HG02798 (cell line): ENCODE results near the gene APBA2.
"Not testable (repeated sequence)": the region's sequence is repeated elsewhere in the genome, so short reads cannot be mapped to it uniquely, and the experiment has no call there.

Experiments
- ATAC-seq: cut with Tn5 transposase; IDR thresholded peaks from one replicate; pipeline ENCODE4 v1.9.1; 2021; ENCODE audit warnings: mild to moderate bottlenecking; ENCODE audit not compliant: unreplicated experiment, poor library complexity

APBA2 gene

DNA sequence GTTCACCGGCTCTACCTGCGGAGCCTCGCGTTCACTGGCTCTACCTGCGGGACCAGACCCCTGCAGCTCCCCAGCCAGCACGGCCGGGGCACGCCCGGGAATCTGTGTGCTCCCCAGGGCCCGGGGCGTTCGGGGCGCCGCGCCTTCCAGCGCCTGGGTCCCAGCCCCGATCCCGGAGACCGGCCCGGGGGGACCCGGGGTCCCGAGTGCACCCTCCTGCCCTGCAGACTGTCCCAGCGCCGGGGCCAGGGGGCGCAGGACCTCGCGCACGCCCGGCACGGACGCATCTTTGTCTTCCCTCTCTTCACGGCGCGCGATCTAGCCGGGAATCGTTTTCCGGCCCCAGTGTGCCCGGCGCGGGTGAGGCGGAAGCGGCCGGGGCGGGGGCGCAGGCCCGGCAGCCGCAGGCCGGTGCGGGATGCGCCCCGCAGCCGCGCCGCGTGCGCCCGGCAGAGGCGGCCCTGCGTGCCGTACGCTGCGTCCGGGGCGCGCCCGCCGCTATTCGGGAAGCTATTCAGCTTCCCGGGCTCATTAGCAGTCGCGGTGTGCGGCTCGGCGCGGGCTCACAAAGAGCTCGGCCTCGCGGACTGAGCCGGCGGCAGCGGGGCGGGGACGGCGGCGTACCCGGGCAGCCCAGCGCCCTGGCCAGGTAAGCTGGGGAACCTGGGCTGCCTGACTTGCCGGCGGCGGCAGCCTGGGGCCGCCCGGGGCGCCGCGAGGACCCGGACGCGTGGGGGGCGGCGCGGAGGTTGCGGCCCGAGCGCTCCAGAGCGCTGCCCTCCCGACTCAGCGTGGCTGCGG, at the start of gene APBA2:
Gene APBA2 (plus strand): TSS at position 345 of the 801 bp plus-strand sequence. CDS start 167,911 bp downstream, outside the sequence.
- ATAC-seq: no peak

DNA sequence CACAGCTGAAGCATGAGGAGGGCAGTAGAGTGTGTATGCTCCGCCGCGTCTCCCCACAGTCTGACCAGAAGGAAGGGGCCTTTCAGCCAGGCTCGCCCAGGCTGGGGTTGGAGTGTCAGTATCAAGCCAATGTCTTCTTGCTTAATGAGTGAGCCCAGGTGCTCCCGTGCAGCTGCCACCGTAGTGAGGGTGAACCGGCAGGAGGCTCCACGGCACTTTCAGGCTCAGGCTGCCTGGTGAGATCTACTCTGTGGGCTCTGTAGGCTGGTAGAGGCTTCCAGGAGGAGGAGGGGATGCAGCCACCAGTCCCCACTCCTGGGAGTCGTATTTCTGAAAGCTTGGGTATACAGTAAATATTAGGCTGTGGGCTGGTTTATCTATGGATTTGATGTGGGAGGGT, 45.5 kb upstream of the APBA2 start:
- not testable (repeated sequence) for ATAC-seq

DNA sequence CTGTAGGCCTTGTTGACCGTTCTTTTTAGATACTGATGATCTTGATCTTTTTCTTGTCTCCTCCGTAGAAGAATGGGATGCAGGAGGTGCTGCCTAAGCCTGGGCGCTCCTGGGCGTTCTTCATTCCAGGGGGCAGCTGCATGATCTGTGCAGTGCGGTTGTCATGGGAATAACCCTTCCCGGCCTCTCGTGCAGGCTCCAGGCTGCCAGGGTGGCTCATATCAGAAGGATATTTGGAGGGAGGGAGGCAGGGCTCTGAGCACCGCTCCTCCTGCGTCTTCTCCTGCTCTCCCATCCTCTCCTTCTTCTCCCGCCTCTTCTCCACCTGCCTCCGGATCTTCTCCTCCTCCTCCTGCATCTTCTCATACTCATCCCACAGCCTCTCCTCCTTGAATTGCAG, 43.6 kb upstream of the APBA2 start:
- not testable (repeated sequence) for ATAC-seq

DNA sequence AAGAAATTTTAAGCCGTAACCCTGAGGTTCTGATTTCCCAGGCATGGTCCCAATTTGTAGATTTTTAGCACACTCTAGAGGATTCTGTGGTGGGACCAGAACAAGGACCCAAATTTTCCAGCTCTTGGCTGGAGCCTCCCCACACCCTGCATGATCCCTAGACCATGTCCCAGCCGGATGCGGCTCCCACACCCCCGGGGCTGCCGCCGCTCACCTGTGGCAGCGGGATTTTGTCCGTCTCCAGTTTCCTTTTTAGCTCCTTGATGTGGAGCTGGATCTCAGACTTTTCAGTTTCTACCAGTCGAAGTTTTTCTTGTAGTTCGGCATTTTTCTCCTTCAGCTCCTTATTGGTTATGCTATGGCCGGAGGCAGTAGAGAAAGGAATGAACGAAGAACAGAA, 42.3 kb upstream of the APBA2 start:
- ATAC-seq: not testable (repeated sequence)

DNA sequence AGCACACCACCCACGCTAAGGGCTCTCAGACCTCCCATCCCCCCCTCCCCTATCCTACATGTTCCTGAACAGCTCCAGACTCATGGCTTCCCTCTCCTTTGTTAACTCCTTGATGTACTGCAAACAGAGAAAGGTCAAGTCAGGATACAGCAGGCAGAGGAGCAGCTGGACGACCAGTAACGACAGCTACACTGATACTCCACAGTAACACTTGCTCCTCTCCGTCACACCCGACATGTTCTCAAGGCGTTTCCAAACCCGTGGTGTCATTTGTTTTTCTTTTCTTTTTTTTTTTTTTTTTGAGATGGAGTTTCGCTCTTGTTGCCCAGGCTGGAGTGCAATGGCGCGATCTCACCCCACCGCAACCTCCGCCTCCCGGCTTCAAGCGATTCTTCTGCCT, 41.6 kb upstream of the APBA2 start:
- ATAC-seq: not testable (repeated sequence)

DNA sequence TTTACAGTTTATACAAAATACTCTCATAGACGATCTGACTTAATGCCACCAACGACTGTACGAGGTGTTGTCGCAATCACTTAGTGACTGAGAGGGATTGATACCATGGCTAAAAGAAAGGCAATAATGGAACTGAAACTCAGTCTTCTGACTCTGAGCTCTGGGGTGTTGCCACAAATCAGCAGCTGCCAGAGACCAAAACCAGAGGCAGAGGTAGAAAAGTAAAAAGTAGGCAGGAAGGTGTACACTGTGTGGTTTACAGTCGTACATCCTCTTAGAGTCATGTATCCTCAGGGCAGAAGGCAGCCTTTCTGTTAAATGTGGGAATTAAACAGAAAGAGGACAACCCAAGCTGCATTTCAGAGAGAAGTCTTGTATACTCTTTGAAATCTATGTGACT, 38.5 kb upstream of the APBA2 start:
- not testable (repeated sequence) for ATAC-seq

DNA sequence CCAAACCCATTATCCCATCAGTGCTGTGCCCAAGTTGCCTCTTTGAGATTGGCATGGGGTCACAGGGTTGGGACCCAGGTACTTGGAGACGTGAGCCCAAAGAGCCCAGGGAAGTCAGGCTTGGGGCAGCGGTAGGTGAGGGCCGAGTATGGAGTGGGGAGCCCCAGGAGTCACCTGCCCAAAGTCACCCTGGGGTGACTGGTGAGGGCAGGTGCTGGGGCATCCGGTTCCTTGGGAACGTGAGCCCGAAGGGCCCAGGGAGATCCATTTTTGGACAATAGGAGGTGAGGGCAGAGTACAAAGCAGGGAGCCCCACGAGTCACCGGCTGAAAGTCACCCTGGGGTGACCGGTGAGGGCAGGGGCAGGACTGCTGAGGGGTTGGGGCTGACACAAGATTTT, 37.8 kb upstream of the APBA2 start:
- not testable (repeated sequence) for ATAC-seq

DNA sequence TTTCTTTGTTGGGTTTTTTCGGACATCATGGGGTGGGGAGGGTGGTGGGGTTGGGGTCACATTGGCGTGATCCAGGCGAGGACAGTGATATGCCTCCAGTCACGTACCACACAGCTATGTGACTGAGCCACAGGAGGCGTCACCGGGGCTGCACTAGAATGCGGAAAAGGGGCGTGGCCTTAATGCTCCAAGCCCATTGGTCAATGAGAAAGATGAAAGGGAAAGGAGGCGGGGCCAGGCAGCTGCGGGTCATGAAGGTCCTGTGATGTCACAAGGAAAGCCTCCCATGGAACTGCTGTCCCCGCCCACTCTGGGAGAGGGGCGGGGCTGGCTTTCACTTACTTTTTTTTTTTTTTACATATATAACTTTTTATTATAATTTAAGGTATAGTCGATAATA, 37.3 kb upstream of the APBA2 start, which contains the start of gene GOLGA6L7:
Gene GOLGA6L7 (minus strand): TSS at position 124 of the 400 bp plus-strand sequence. CDS start 95 bp downstream, at position 29.
- ATAC-seq: not testable (repeated sequence)

DNA sequence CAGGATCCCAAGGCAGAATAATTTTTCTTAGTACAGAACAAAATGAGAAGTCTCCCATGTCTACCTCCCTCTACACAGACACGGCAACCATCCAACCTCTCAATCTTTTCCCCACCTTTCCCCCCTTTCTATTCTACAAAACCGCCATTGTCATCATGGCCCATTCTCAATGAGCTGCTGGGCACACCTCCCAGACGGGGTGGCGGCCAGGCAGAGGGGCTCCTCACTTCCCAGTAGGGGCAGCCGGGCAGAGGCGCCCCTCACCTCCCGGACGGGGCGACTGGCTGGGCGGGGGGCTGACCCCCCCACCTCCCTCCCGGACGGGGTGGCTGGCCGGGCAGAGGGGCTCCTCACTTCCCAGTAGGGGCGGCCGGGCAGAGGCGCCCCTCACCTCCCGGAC, 36.5 kb upstream of the APBA2 start:
- ATAC-seq: not testable (repeated sequence)

DNA sequence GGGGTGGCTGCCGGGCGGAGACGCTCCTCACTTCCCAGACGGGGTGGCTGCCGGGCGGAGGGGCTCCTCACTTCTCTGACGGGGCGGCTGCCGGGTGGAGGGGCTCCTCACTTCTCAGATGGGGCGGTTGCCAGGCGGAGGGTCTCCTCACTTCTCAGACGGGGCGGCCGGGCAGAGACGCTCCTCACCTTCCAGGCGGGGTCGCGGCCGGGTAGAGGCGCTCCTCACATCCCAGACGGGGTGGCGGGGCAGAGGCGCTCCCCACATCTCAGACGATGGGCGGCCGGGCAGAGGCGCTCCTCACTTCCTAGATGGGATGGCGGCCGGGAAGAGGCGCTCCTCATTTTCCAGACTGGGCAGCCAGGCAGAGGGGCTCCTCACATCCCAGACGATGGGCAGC, 36.0 kb upstream of the APBA2 start:
- ATAC-seq: not testable (repeated sequence)

DNA sequence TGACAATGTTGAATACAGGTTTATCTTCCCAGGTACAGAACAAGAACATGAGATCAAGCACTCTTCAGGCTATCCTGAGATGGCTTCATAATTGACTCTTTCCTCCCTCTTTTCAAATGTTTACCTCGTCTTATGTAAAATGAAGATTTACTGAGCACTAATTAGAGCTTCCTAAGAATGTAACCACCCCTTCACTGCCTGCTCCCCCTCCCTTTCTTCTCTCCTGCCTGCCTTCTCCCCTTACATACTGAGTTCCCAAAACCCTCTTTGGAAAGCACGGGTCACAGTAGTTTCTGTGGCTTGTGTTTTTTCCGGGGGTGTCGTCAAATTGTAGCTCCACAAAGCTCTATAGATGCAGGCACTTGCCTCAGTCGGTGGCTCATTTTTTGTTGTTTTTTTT, 32.1 kb upstream of the APBA2 start:
- ATAC-seq: not testable (repeated sequence)

DNA sequence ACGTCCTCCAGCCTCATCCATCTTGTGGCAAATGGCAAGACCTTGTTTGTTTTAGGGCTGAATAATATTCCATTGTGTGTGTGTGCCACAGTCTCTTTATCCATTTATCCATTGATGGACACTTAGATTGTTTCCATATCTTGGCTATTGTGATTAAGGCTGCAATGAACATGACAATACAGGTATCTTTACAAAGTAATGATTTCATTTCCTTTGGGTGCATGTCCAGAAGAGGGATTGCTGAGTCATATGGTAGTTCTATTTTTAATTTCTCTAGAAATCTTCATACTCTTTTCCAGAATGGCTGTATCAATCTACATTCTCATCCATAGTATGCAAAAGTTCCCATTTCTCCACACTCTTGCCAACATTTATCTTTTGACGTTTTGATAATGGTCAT, 31.2 kb upstream of the APBA2 start:
- not testable (repeated sequence) for ATAC-seq

DNA sequence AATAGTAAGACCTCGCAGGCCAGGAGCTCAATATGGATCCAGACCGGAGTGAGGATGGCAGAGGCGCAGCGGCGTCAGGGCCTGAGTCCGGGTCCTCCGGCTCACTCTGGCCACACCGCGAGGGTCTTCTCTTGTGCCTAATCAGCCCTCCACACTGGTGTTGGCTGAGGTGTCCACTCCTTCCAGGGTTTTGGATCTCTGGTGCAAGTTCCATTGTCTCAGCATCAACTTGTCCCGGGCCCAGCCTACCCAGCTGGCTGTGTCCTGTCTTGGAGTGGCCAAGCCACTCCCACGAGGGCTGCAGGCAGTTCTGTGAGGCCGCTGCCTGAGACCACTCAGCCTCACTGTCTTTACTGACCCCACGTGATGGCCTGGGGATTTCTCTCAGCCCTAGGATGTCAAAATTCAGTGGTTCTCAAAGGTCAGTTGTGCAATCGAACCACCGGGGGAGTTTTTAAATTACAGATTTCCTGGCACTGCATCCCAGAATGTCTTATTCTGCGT, 24.7 kb upstream of the APBA2 start:
- no peak for ATAC-seq

DNA sequence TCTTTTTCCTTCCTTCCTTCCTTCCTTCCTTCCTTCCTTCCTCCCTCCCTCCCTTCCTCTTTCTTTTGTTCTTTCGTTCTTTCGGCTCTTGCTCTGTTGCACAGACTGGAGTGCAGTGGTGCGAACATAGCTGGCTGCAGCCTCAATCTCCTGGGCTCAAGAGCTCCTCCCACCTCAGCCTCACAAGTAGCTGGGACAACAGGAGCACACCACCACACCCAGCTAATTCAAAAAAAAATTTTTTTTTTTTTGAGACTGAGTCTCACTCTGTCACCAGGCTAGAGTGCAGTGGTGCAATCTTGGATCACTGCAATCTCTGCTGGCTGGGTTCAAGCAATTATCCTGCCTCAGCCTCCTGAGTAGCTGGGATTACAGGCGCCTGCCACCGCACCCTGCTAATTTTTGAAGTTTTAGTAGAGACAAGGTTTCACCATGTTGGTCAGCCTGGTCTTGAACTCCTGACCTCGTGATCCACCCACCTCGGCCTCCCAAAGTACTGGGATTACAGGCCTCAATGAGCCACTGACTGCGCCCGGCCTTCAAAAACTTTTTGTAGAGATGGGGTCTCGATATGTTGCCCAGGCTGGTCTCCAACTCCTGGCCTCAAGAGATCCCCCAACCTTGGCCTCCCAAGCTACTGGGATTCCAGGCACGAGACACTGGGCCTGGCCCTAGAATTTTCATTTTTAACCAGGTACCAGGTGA, 24.0 kb upstream of the APBA2 start:
- not testable (repeated sequence) for ATAC-seq

DNA sequence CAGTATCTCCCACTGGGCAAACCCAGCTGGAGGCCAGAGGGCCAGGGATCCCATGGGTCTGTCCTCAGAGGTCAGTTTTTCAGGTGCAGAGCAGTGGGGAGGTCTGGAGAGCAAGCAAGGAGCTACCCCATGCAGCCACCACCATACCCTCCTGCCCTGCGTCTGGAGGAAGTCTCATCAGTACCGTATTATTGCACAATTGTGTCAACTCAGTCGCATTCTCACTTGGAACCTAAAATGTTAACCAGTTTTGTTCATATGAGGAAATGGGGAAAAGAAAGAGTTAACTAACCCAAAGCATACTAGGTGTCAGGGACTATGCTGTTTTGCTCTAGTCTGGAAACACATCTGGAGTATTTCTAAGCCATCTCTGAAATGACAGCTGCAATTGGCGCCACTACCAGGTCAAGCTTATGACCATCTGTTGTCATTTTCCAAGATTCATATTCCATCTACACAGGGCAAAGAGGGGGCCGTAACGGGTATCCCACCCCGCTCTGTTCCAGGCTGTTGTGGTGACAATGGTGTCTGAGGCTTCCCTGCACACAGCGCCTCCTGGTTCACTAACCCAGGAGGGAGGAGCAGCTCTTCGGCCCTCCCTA, 16.9 kb upstream of the APBA2 start:
- ATAC-seq: no peak

DNA sequence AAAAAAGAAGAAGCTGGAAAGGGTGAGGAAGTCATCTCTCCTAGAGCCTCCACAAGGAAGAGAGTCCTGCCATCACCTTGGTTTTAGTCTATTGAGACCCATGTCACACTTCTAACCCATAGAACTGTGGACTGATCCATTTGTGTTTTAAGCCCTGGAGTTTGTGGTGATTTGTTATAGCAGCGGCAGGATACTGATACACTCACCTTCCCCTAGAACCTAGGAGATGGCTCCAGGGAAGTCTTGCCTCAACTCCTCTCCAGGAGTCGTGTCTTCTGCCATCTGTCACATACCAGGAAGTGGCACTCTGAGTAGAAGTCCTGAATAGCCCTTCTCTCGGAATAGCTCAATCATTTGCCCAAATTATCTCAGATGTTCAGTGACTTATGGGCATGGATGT, 14.6 kb upstream of the APBA2 start:
- no peak for ATAC-seq

DNA sequence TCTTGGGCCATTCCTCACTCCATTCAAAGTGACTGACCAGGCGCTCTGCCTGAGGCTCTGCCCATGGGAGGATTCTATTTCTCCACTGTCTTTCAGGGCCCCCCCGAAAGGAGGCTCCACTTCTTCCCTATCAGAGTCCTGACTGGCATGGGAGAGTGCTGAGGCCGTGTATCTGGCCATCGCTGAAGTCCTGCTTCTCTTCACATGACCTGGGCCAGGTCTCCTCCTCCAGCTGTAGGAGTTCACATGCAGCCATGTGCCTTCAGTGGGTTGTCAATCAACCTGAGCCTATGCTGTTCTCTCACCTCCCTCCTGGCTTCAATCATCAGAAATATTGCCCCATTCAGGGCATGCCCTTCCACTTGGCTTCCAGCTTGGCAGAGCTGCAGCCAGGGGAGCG, 12.8 kb upstream of the APBA2 start:
- no peak for ATAC-seq

DNA sequence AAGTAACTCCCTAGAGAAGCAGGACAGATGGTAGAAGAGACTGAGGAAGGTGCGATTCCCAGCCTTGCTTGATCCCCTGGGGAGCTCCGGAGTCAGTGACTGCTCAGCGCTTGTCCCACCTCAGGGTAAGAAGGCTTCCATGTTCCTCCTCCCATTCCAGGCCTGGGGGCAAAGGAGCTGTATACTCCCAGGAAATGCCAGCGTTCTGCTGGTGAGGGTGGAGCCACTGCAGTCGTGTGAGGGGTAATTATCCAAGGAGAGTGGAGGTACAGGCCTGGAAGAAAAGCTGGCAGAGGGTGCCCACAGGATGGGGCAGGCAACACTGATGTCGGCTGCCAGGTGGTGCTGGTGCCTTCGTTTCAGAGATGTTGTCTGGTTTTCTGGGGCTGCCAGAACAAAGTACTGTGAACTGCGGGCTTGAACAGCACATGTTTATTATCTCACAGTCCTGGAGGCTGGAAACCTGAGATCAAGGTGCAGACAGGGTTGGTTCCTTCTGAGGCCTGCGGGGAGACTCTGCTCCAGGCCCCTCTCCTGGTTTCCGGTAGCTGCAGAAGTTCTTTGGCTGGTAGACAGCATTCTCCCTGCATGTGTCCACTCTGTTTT, 12.1 kb upstream of the APBA2 start:
- no peak for ATAC-seq

DNA sequence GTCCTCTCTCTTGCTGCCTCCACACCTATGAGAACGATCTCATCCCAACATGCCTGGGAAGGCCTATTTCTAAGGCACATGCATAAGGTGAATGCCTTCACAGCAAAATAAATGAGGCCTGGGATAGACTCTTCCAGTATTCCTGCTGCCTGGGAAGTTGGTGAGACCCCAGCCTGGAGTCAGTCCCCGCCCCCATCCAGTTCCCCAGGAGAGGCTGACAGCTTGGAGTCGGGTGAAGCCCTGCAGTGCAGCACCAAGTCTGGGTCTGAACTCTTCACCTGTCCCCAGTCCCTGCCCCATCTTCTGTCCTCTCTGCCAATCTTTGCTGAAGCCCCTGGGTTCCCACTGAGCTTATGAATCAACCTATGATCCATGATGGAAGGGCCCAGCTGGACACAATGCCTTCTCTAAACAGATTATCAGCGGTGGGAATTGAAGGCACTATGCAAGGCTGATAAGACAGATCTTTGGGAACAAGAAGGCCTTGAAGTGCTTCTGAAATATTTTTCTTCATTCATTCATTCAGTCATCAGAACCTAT, 10.2 kb upstream of the APBA2 start:
- no peak for ATAC-seq

DNA sequence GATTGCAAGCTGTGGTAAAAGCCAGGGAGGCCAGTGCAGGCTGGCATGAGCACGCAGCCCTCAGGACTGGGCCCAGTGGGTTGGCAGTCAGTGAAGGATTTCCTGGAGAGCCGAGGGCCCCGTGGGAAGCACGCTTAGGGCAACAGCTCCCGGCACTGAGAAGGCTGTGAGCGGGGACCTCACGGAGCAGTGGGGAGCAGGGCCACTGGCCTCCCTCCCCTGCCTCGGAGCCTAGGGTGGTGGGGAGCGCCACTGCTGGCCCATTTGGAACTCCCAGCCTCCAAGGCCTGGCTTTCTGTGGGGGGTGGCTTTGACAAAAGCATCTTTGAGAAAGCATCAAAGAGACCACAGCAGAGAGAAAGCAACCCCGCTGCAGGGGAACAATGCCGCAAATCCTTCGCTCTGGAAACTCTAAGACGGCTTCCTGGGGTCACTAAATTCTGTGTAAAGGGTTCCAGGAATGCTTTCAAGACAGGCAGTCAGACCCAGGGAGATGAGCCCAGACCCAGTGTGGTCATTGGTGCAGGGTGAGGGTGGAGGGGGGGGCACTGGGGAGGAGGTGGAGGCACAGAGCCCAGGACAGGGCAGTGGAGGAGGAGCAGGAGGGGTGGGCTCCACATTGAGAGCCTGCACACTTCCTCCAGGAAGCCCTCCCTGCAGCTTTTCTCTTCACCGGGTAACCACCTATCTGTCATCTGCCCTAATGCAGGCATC, 9.5 kb upstream of the APBA2 start:
- no peak for ATAC-seq
